ENCODE results near the gene PPP1R12B.
"Not testable (repeated sequence)": the region's sequence is repeated elsewhere in the genome, so short reads cannot be mapped to it uniquely, and the experiment has no call there.

PPP1R12B gene

GRCh38 chr1:202493112-202493511, 144.6 kb downstream of the PPP1R12B start:
- DNase-seq = not testable (repeated sequence)

- DNase-seq = no peak
Measured at GRCh38 chr1:202498542-202498941, 150.0 kb downstream of the PPP1R12B start.

- DNase-seq = not testable (repeated sequence)
Measured at GRCh38 chr1:202499997-202500396, 151.5 kb downstream of the PPP1R12B start.

DNA sequence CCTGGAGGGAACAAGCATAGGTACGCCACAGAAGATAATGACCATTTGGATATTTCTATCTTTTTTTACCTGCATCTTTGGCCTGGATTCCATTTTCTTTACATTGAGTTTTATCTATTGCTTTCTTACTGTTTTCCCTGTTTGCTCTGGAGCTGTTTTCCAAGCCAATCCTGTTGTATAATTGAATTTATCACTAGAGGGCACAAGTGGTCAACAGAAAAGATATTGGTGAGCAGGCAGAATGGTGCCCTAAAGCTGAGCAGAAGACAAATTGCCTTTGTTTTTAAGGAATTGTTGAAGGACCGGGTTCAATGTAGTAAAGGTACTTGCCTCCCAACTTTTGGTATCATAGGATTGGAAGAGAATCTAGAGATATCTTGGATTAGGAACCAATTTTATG, 152.8 kb downstream of the PPP1R12B start:
- DNase-seq = peak in 1 of 2 experiments; percentile 33

GRCh38 chr1:202505356-202505755, 156.9 kb downstream of the PPP1R12B start:
- DNase-seq = no peak

GRCh38 chr1:202505880-202506575, 157.5 kb downstream of the PPP1R12B start:
- DNase-seq = not testable (repeated sequence)

DNA sequence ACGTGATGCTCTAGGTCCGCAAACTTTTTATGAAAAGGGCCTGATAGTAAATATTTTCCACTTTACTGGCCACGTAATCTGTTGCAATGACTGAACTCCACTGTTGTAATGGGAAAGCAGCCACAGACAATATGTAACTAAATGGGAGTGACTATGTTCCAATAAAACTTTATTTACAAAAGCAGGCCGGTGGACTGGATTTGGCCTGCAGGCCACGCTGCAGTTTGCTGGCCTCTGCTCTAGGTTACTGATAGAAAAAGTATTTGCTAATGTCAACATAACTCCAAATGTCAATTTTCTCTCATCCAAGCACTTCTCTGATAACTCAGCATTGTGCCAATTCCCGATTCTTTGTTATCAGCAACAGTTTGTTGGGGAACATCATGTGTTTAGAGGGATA, 160.4 kb downstream of the PPP1R12B start:
- not testable (repeated sequence) for DNase-seq

DNA sequence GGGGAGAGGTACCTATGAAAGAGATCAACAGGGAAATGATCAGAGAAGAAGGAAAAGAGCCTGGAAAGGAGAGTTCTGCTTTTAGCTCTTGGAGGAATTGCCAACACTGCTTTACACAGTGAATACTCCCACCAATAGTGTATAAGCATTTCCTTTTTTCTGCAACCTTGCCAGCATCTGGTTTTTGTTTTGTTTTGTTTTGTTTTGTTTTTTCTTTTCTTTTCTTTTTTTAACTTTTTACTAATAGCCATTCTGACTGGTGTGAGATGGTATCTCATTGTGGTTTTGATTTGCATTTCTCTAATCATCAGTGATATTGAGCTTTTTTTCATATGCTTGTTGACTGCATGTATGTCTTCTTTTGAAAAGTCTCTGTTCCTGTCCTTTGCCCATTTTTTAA, 165.4 kb downstream of the PPP1R12B start:
- not testable (repeated sequence) for DNase-seq

- DNase-seq = no peak
Measured at GRCh38 chr1:202516434-202516877, 168.0 kb downstream of the PPP1R12B start.

GRCh38 chr1:202517146-202517545, 168.6 kb downstream of the PPP1R12B start:
- not testable (repeated sequence) for DNase-seq

DNA sequence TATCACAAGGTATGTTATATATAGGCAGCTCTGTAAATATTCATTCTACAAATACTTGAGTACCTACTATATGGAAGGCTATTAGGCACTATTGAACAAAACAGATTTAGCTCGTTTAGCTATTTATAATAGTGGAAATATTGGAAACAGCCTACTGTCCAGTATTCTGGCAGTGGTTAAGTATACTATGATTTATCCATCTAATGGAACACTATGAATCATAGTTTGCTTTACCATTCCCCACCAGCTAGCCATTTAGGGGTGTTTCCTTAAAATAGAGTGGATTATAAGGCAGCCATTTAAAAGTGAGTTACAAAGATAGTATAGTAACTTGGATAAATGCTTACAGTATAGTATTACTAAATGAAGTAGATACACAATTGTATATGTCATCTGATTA, 169.7 kb downstream of the PPP1R12B start:
- DNase-seq = not testable (repeated sequence)

DNA sequence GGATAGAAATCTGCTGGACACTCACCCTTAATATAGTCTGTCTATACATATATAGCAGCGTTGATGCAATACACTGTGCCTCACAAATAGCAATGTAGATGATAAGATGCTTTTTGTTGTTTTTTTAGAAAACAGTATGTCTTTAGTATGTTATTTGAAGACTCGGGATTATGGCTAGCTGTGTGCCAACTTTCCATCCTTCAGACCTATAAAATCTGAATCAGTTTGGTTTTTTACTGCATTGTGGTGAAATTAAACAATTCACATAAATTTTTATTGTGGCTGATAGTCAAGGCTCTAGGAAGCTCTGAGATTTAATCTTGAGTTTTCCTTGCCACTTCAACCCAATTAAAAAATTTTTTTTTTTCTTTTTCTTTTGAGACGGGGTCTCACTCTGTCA, 170.4 kb downstream of the PPP1R12B start:
- DNase-seq = not testable (repeated sequence)

- DNase-seq = not testable (repeated sequence)
Measured at GRCh38 chr1:202520129-202520856, 171.8 kb downstream of the PPP1R12B start.

- not testable (repeated sequence) for DNase-seq
Measured at GRCh38 chr1:202520857-202521216, 172.3 kb downstream of the PPP1R12B start.

- DNase-seq = not testable (repeated sequence)
Measured at GRCh38 chr1:202521484-202521883, 173.0 kb downstream of the PPP1R12B start.

- DNase-seq = no peak
Measured at GRCh38 chr1:202521886-202522285, 173.4 kb downstream of the PPP1R12B start.

DNA sequence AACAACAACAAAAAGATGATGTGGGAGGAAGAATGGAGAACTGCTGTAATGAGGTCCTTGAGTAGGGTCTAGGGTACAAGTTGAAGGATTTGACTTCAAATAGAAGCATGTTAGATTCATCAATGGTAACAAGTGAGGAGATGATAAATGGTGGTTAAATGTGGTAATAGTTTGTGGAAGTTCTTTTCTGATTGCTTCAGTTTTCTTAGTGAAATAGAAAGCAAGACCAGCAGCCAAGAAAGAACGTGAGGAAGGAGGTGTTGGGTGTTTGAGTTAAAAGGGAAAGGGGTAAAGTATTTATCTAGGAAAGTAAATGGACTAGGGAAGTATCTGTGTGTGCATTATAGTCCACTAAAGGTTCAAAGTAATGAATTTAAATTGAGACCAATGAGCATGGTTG, 177.6 kb downstream of the PPP1R12B start:
- not testable (repeated sequence) for DNase-seq

- not testable (repeated sequence) for DNase-seq
Measured at GRCh38 chr1:202528096-202528722, 179.7 kb downstream of the PPP1R12B start.

DNA sequence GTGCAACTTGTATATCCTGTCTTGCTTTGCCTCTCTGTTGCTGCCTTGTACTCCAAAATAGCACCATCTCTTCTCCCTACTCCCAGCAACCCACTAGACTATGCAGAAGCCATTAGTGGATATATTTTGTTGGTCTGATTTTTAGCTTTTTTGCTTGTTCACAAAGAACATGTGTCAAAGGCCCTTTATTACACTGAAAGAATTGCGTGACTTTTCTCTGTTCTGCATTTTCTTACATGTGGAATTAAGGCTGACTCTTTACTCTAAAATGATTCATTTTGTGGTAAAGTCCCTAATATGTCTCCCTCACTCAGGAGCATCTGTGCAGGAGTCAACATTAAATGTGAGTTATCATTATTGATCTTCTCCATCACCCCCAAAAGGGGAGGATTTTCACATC, 182.2 kb downstream of the PPP1R12B start:
- DNase-seq = not testable (repeated sequence)

DNA sequence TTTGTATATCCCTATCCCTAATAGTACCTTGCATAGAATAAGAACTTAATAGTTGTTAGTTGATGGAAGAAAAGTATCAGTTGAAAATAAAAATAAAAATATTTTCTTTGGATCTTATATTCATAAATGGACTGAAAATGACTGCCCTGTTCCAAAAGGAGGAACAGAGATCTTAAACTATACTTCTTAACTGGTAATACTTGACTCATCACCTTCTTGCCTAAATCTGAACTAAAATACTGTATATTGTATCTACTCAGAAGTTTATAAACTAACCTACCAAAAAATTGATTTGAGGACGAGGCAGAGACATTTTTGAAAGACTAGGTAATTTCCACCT, 182.9 kb downstream of the PPP1R12B start:
- no peak for DNase-seq

DNA sequence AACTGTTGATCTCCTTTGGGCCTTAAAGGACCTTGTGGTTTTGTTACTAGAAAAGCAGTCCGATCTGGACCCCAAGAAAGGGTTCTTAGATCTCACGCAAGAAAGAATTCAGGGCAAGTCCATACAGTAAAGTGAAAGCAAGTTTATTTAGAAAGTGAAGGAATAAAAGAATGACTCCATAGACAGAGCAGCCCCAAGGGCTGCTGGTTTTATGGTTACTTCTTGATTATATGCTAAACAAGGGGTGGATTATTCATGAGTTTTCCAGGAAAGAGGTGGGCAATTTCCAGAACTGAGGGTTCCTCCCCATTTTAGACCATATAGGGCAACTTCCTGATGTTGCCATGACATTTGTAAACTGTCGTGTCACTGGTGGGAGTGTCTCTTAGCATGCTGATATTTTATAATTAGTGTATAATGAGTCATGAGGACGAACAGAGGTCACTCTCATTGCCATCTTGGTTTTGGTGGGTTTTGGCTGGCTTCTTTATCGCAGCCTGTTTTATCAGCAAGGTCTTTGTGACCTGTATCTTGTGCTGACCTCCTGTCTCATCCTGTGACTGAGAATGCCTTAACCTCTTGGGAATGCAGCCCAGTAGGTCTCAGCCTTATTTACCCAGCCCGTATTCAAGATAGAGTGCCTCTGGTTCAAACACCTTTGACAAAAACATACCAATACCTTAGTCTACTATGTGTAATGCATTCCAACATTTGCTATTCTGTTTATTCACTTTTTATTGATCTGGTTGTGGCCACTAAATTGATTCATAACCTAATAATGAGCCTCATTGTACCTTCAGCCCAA, 183.5 kb downstream of the PPP1R12B start:
- not testable (repeated sequence) for DNase-seq

DNA sequence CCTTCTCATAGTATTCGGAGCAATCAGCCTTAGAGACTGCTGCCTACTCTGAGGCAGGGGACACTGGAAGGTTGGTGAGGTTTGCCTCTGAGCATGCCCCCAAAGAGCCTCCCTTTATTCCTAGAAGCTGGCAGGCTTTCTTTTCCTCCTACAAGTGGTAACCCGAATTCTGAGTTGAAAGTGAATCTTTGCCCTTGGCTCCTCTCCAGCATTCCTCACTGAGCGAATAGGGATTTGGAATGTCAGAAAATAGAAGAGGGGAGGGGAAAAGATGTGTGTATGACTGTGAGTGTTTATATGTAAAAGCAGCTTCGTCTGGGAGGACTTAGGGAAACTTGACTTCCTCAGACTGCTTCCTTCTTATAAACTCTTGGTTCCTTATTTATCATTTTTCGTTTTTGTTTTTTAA, 190.7 kb downstream of the PPP1R12B start:
- DNase-seq = not testable (repeated sequence)

- not testable (repeated sequence) for DNase-seq
Measured at GRCh38 chr1:202539583-202539982, 191.1 kb downstream of the PPP1R12B start.

Measured in NCI-H2081 (cell line).